DLD1 (cell line): ENCODE measurements around the gene SPESP1.

Experiments
- in situ Hi-C: cut with HindIII; loops from 2 replicates; pipeline ENCODE4 v1.10.0; 2017; ENCODE audit warnings: low sequenced_read_pairs

SPESP1 gene

GRCh38 chr15:68930268-68931022 is at the start of gene SPESP1:
Gene SPESP1, plus strand, starts transcription at chr15:68930525. Its CDS starts 129 bp downstream, at chr15:68930654.
- in situ Hi-C loops, result no loop called here

- in situ Hi-C loops, result no loop called here
Measured at GRCh38 chr15:68885070-68885469, 45.3 kb upstream of the SPESP1 start.

- in situ Hi-C loops, result no loop called here
Measured at GRCh38 chr15:68887120-68887519, 43.2 kb upstream of the SPESP1 start.

- in situ Hi-C loops, result no loop called here
Measured at GRCh38 chr15:68887819-68888218, 42.5 kb upstream of the SPESP1 start.

- in situ Hi-C loops, result no loop called here
Measured at GRCh38 chr15:68888419-68888818, 41.9 kb upstream of the SPESP1 start.

GRCh38 chr15:68894208-68894607 is 36.1 kb upstream of the SPESP1 start:
- in situ Hi-C loops, result no loop called here

GRCh38 chr15:68896178-68896577 is 34.1 kb upstream of the SPESP1 start:
- in situ Hi-C loops, result loop anchor here (5.0 kb wide), 1 partner anchor 86 kb away; no protein-coding TSS in a partner anchor

- in situ Hi-C loops, result loop anchor here (5.0 kb wide), 1 partner anchor 85 kb away; no protein-coding TSS in a partner anchor
Measured at GRCh38 chr15:68897016-68897415, 33.3 kb upstream of the SPESP1 start.

- in situ Hi-C loops, result no loop called here
Measured at GRCh38 chr15:68900027-68900426, 30.3 kb upstream of the SPESP1 start.

GRCh38 chr15:68907396-68907923 is 22.9 kb upstream of the SPESP1 start:
- in situ Hi-C loops, result no loop called here

- in situ Hi-C loops, result no loop called here
Measured at GRCh38 chr15:68909601-68910100, 20.7 kb upstream of the SPESP1 start.

- in situ Hi-C loops, result no loop called here
Measured at GRCh38 chr15:68910341-68910740, 20.0 kb upstream of the SPESP1 start.

- in situ Hi-C loops, result no loop called here
Measured at GRCh38 chr15:68910816-68911215, 19.5 kb upstream of the SPESP1 start.

GRCh38 chr15:68921926-68922325 is 8.4 kb upstream of the SPESP1 start:
- in situ Hi-C loops, result no loop called here

GRCh38 chr15:68924866-68925560 is 5.3 kb upstream of the SPESP1 start:
- in situ Hi-C loops, result no loop called here

- in situ Hi-C loops, result no loop called here
Measured at GRCh38 chr15:68933001-68933400, 2.7 kb downstream of the SPESP1 start.

GRCh38 chr15:68934341-68934740 is 4.0 kb downstream of the SPESP1 start:
- in situ Hi-C loops, result no loop called here

- in situ Hi-C loops, result no loop called here
Measured at GRCh38 chr15:68935400-68935937, 5.1 kb downstream of the SPESP1 start.

- in situ Hi-C loops, result no loop called here
Measured at GRCh38 chr15:68939501-68939900, 9.2 kb downstream of the SPESP1 start.

GRCh38 chr15:68951813-68952212 is 21.5 kb downstream of the SPESP1 start:
- in situ Hi-C loops, result no loop called here

GRCh38 chr15:68957696-68958095 is 27.4 kb downstream of the SPESP1 start:
- in situ Hi-C loops, result no loop called here
